Panc1 (cell line): ENCODE measurements around the gene HMGN4.

Experiments
- CTCF ChIP-seq: fragments of 450-650 bp; IDR thresholded peaks from 2 replicates; pipeline ENCODE4 v1.5.1; 2017; ENCODE audit warnings: mild to moderate bottlenecking
- REST ChIP-seq, 2 experiments: IDR thresholded peaks; 2 replicates each; pipeline ENCODE4 v1.6.1; 2011 to 2012; ENCODE audit warnings: low read depth in 2 of 2, control low read depth in 1 of 2, low read length in 1 of 2, mild to moderate bottlenecking in 1 of 2, moderate library complexity in 1 of 2; ENCODE audit not compliant: insufficient read depth in 1 of 2
- SIN3A ChIP-seq: IDR thresholded peaks from 2 replicates; pipeline ENCODE4 v1.6.1; 2012; ENCODE audit warnings: low read depth, mild to moderate bottlenecking, low read length, moderate library complexity, borderline replicate concordance; ENCODE audit not compliant: insufficient read depth

DNA sequence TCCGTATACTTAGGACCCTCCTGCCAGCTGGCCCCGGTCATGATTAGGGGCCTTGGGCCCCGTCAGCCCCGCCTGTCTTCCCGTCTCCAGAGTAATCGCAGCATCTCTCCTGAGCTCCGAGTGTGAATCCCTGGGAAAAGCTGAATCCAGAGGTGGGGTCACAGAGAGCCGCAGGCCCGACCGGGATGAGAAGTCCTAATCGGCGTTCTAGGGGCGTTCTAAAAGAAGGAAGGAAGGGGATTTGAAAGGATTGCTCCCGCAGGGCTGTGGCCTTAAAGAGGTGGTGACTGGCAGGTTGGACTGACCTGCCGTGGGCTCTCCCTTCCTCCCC is 371 bp downstream of the HMGN4 start:
- TF ChIP-seq REST (IDR thresholded peaks at IDR 0.05; ENCODE audit: insufficient read depth in 1 of 2, low read depth in 2 of 2, low read length in 1 of 2) (no peak), CTCF (no peak), SIN3A (no peak)
